ENCODE data around the gene CCDC90B. TPM values are rescaled to one million over a fixed set of nuclear protein-coding genes. Genes with fewer than 3 reads are reported as not detected.

Gene CCDC90B
- total and polyA plus RNA-seq, 2 of the 13 experiments (the other 11 are each of a cell fraction or from before 2014, with no cell fraction given), result 17.1 to 46.1 TPM

GRCh38 chr11:83284501-83285150 lies 1.5 kb downstream of the CCDC90B start (continued):
- TF ChIP-seq HIC2 (CRISPR knock-in tag; IDR thresholded peaks at IDR 0.05; ENCODE audit: low read depth) (no peak), PCBP1 (IDR thresholded peaks at IDR 0.05; ENCODE audit: borderline replicate concordance, low read depth, low read length) (no peak), ZNF468 (CRISPR knock-in tag; IDR thresholded peaks at IDR 0.05) (no peak), CHD2 (IDR thresholded peaks at IDR 0.05; ENCODE audit: low read depth, low read length) (no peak), ELF1 (CRISPR knock-in tag; IDR thresholded peaks at IDR 0.05) (no peak), RBFOX2 (IDR thresholded peaks at IDR 0.05; ENCODE audit: low read depth, low read length) (no peak), ZBTB14 (CRISPR knock-in tag; IDR thresholded peaks at IDR 0.05) (no peak), SALL2 (CRISPR knock-in tag; IDR thresholded peaks at IDR 0.05) (no peak), ZNF18 (CRISPR knock-in tag; IDR thresholded peaks at IDR 0.05; ENCODE audit: insufficient replicate concordance) (no peak), SRSF9 (IDR thresholded peaks at IDR 0.05; ENCODE audit: borderline replicate concordance, insufficient read depth, low read depth, low read length, poor library complexity, severe bottlenecking) (no peak), ATF3 (CRISPR knock-in tag; IDR thresholded peaks at IDR 0.05) (no peak), NPAS2 (CRISPR knock-in tag; IDR thresholded peaks at IDR 0.05; ENCODE audit: borderline replicate concordance) (no peak), ZIK1 (CRISPR knock-in tag; IDR thresholded peaks at IDR 0.05; ENCODE audit: borderline replicate concordance, low read depth) (no peak), ZNF550 (CRISPR knock-in tag; IDR thresholded peaks at IDR 0.05; ENCODE audit: borderline replicate concordance) (no peak)
- TF ChIP-seq, protein P1, sequence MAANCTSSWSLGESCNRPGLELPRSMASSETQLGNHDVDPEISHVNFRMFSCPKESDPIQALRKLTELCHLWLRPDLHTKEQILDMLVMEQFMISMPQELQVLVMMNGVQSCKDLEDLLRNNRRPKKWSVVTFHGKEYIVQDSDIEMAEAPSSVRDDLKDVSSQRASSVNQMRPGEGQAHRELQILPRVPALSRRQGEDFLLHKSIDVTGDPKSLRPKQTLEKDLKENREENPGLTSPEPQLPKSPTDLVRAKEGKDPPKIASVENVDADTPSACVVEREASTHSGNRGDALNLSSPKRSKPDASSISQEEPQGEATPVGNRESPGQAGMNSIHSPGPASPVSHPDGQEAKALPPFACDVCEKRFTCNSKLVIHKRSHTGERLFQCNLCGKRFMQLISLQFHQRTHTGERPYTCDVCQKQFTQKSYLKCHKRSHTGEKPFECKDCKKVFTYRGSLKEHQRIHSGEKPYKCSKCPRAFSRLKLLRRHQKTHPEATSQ (CRISPR knock-in tag; IDR thresholded peaks at IDR 0.05; ENCODE audit: borderline replicate concordance), result no peak
- TF ChIP-seq, protein P2, sequence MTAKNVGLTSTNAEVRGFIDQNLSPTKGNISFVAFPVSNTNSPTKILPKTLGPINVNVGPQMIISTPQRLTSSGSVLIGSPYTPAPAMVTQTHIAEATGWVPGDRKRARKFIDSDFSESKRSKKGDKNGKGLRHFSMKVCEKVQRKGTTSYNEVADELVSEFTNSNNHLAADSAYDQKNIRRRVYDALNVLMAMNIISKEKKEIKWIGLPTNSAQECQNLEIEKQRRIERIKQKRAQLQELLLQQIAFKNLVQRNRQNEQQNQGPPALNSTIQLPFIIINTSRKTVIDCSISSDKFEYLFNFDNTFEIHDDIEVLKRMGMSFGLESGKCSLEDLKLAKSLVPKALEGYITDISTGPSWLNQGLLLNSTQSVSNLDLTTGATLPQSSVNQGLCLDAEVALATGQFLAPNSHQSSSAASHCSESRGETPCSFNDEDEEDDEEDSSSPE (CRISPR knock-in tag; IDR thresholded peaks at IDR 0.05), result no peak
- TF ChIP-seq, protein P3, sequence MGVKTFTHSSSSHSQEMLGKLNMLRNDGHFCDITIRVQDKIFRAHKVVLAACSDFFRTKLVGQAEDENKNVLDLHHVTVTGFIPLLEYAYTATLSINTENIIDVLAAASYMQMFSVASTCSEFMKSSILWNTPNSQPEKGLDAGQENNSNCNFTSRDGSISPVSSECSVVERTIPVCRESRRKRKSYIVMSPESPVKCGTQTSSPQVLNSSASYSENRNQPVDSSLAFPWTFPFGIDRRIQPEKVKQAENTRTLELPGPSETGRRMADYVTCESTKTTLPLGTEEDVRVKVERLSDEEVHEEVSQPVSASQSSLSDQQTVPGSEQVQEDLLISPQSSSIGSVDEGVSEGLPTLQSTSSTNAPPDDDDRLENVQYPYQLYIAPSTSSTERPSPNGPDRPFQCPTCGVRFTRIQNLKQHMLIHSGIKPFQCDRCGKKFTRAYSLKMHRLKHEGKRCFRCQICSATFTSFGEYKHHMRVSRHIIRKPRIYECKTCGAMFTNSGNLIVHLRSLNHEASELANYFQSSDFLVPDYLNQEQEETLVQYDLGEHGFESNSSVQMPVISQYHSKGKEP (CRISPR knock-in tag; IDR thresholded peaks at IDR 0.05), result no peak

Data from HepG2 (cell line).